VCaP (cell line): Measurements from ENCODE around the gene ARFIP1.

Experiments
- H3K27ac ChIP-seq: fragments of 450-650 bp; 2 replicates; pipeline ENCODE4 v1.5.1; 2017
- CTCF ChIP-seq: fragments of 450-650 bp; conservative IDR thresholded peaks from 2 replicates; pipeline ENCODE4 v1.5.1; 2017; ENCODE audit warnings: mild to moderate bottlenecking, moderate library complexity

ARFIP1 gene

GRCh38 chr4:152941411-152941810 is 161.7 kb downstream of the ARFIP1 start:
- no peak for TF ChIP-seq CTCF
- no peak overlapping the region for H3K27ac ChIP-seq

- TF ChIP-seq CTCF: no peak
- no peak overlapping the region for H3K27ac ChIP-seq
These were observed 162.6 kb downstream of the ARFIP1 start for GRCh38 chr4:152942346-152942745.

- no peak for TF ChIP-seq CTCF
- H3K27ac ChIP-seq: no peak overlapping the region
These were observed 163.9 kb downstream of the ARFIP1 start for GRCh38 chr4:152943672-152944071.

GRCh38 chr4:152944666-152945320 is 165.0 kb downstream of the ARFIP1 start:
- TF ChIP-seq CTCF: no peak
- no peak overlapping the region for H3K27ac ChIP-seq

GRCh38 chr4:152945639-152946038 is 165.9 kb downstream of the ARFIP1 start:
- no peak overlapping the region for H3K27ac ChIP-seq
- no peak for TF ChIP-seq CTCF

GRCh38 chr4:152946446-152946845 is 166.7 kb downstream of the ARFIP1 start:
- no peak overlapping the region for H3K27ac ChIP-seq
- no peak for TF ChIP-seq CTCF

GRCh38 chr4:152947311-152947710 is 167.6 kb downstream of the ARFIP1 start:
- TF ChIP-seq CTCF: no peak

More at GRCh38 chr4:152947311-152947710, 167.6 kb downstream of the ARFIP1 start:
- H3K27ac ChIP-seq: no peak overlapping the region
